K562 (cell line): ENCODE data around the gene ABCA7. TPM values are rescaled to one million over a fixed set of nuclear protein-coding genes. Genes with fewer than 3 reads are reported as not detected.
A peak's percentile ranks its signal among the peaks of the same experiment; 100 is the strongest.

Experiments
- ATF1 ChIP-seq, 2 experiments: fragments of 450-650 bp in 1 of 2; IDR thresholded peaks; 2 replicates each; pipeline ENCODE4 v1.6.1; 2016; ENCODE audit warnings: missing compliant biosample characterization in 1 of 2, missing genetic modification characterization in 1 of 2
- CCNT2 ChIP-seq: IDR thresholded peaks from 2 replicates; pipeline ENCODE4 v1.6.1; 2011; ENCODE audit warnings: borderline replicate concordance, low read depth, mild to moderate bottlenecking, moderate library complexity, mixed read lengths, low read length; ENCODE audit not compliant: insufficient read length; ENCODE audit errors: extremely low read depth
- CEBPG ChIP-seq, 3 experiments: fragments of 200-800 bp in 1 of 3; sonication (Bioruptor generic) in 1 of 3; sonication (generic) in 1 of 3; formaldehyde crosslinking in 1 of 3; IDR thresholded peaks in 2 of 3; conservative IDR thresholded peaks in 1 of 3; 2 replicates each; pipeline versions ENCODE4 v1.6.1 to v1.8.0; 2016 to 2022; ENCODE audit warnings: missing compliant biosample characterization in 2 of 3, missing genetic modification characterization in 2 of 3, mild to moderate bottlenecking in 1 of 3, missing genetic modification reagents in 1 of 3
- CHD2 ChIP-seq: IDR thresholded peaks from 2 replicates; pipeline ENCODE4 v1.6.1; 2011; ENCODE audit warnings: low read depth, low read length
- HDAC2 ChIP-seq: fragments of 450-650 bp; IDR thresholded peaks from 2 replicates; pipeline ENCODE4 v1.6.1; 2016; ENCODE audit warnings: mild to moderate bottlenecking
- KLF13 ChIP-seq: fragments of 450-650 bp; IDR thresholded peaks from 2 replicates; pipeline ENCODE4 v1.6.1; 2016; ENCODE audit warnings: missing genetic modification characterization, low read depth, mild to moderate bottlenecking, missing compliant biosample characterization, moderate library complexity, borderline replicate concordance
- MXI1 ChIP-seq: IDR thresholded peaks from 2 replicates; pipeline ENCODE4 v1.6.1; 2011; ENCODE audit warnings: low read depth, mild to moderate bottlenecking, improper control_type of control experiment, low read length
- PURB ChIP-seq: sonication (generic); formaldehyde crosslinking; IDR thresholded peaks from 2 replicates; pipeline ENCODE4 v1.9.0; 2021; ENCODE audit warnings: low read depth, mild to moderate bottlenecking, missing genetic modification reagents
- polyA plus RNA-seq, 8 experiments: library from polyadenylated mRNA; depleted of rRNA in 4 of 8; stranded (reverse) in 5 of 8; unstranded in 3 of 8; fragments of >200 nt; fragmentation: Nextera tagmentation in 2 of 8; fragmentation: Illumina TruSeq in 1 of 8; extraction: Ambion mirVana in 2 of 8; extraction: Trizol in 1 of 8; gene quantifications; 2 replicates each; pipeline versions ENCODE4 v1.2.1 to v1.2.3, GENCODE V29; 2011 to 2014; ENCODE audit warnings: inconsistent platforms in 1 of 8, missing spikeins in 1 of 8
- total RNA-seq, 7 experiments: library from RNA; depleted of rRNA in 6 of 7; stranded (reverse); fragments of >200 nt in 6 of 7; fragmentation: Illumina TruSeq in 2 of 7; extraction: Trizol in 2 of 7; gene quantifications; 2 replicates each; pipeline versions ENCODE4 v1.2.1 to v1.2.3, GENCODE V29; 2011 to 2021; ENCODE audit warnings: low replicate concordance in 1 of 7
- TF ChIP-seq, protein P1 (sequence below): sonication (generic); formaldehyde crosslinking; IDR thresholded peaks from 2 replicates; pipeline ENCODE4 v1.8.0; 2022; ENCODE audit warnings: mild to moderate bottlenecking, missing genetic modification reagents
- TF ChIP-seq, protein P2 (sequence below): fragments of 450-650 bp; conservative IDR thresholded peaks from 2 replicates; pipeline ENCODE4 v1.6.1; 2016; ENCODE audit warnings: missing genetic modification characterization, low read depth, mild to moderate bottlenecking, missing compliant biosample characterization, moderate library complexity
- TF ChIP-seq, protein P3 (sequence below): IDR thresholded peaks from 2 replicates; pipeline ENCODE4 v1.6.1; 2014; ENCODE audit warnings: antibody characterized with exemption
- TF ChIP-seq, protein P4 (sequence below): sonication (generic); formaldehyde crosslinking; IDR thresholded peaks from 2 replicates; pipeline ENCODE4 v1.8.1; 2023; ENCODE audit warnings: mild to moderate bottlenecking, missing genetic modification reagents, moderate library complexity
- TF ChIP-seq, protein P5 (sequence below): fragments of 450-650 bp; IDR thresholded peaks from 2 replicates; pipeline ENCODE4 v1.6.1; 2016
- TF ChIP-seq, protein P6 (sequence below), 2 experiments: fragments of 450-650 bp; IDR thresholded peaks; 2 replicates each; pipeline ENCODE4 v1.6.1; 2016

The ABCA7 gene
- total and polyA plus RNA-seq, 9 of the 15 experiments (the other 6 are each of a cell fraction or from before 2014, with no cell fraction given), result 2.3 to 96.1 (median 31.2) TPM

DNA sequence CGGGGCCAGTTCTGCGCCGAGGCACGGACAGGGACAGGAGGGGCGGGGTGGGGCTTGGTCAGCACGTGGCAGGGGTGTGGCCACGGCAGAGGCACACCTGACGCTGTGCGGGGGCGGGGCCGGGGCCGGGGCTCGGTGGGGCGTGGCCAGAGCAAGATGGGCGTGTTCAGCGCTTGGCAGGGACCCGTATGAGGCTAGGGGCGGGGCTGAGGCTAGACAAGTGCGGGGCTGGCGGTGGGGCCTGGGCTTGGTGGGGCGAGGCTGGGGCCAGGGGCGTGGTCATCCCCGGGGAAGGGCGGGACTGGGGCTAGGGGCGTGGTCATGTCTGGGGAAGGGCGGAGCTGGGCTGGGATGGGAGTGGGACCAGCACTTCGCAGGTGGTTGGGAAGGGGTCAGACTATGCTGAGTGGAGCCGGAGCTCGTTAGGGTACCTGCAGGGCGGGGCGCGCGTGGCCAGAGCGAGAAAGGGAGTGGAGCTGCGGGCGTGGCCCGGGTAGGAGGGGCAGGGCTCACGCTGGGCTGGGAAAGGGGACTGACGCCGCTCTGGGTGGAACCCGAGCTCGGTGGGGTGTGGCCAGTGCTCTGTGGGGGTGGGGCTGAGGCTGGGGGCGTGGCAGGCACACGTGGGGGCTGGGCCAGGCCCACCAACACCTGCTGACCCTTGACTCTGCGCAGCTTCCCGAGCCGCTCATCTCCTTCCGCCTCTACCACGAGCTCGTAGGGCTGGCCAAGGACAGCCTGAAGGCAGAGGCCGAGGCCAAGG is 42.4 kb downstream of the ABCA7 start (continued):
- TF ChIP-seq, protein P1, sequence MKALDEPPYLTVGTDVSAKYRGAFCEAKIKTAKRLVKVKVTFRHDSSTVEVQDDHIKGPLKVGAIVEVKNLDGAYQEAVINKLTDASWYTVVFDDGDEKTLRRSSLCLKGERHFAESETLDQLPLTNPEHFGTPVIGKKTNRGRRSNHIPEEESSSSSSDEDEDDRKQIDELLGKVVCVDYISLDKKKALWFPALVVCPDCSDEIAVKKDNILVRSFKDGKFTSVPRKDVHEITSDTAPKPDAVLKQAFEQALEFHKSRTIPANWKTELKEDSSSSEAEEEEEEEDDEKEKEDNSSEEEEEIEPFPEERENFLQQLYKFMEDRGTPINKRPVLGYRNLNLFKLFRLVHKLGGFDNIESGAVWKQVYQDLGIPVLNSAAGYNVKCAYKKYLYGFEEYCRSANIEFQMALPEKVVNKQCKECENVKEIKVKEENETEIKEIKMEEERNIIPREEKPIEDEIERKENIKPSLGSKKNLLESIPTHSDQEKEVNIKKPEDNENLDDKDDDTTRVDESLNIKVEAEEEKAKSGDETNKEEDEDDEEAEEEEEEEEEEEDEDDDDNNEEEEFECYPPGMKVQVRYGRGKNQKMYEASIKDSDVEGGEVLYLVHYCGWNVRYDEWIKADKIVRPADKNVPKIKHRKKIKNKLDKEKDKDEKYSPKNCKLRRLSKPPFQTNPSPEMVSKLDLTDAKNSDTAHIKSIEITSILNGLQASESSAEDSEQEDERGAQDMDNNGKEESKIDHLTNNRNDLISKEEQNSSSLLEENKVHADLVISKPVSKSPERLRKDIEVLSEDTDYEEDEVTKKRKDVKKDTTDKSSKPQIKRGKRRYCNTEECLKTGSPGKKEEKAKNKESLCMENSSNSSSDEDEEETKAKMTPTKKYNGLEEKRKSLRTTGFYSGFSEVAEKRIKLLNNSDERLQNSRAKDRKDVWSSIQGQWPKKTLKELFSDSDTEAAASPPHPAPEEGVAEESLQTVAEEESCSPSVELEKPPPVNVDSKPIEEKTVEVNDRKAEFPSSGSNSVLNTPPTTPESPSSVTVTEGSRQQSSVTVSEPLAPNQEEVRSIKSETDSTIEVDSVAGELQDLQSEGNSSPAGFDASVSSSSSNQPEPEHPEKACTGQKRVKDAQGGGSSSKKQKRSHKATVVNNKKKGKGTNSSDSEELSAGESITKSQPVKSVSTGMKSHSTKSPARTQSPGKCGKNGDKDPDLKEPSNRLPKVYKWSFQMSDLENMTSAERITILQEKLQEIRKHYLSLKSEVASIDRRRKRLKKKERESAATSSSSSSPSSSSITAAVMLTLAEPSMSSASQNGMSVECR, result peak; percentile 94
- peak; percentile 48 for TF ChIP-seq CCNT2
- TF ChIP-seq, protein P2, sequence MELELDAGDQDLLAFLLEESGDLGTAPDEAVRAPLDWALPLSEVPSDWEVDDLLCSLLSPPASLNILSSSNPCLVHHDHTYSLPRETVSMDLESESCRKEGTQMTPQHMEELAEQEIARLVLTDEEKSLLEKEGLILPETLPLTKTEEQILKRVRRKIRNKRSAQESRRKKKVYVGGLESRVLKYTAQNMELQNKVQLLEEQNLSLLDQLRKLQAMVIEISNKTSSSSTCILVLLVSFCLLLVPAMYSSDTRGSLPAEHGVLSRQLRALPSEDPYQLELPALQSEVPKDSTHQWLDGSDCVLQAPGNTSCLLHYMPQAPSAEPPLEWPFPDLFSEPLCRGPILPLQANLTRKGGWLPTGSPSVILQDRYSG (tag), result no peak
- TF ChIP-seq ATF1 (CRISPR knock-in tag; IDR thresholded peaks at IDR 0.05), result no peak
- TF ChIP-seq ATF1 (tag; IDR thresholded peaks at IDR 0.05), result peak; percentile 40; the same call in 1 of the 2 replicates
- no peak for TF ChIP-seq PURB (CRISPR knock-in tag)
- TF ChIP-seq CEBPG (CRISPR knock-in tag; IDR thresholded peaks at IDR 0.05), result peak; percentile 23; the same call in 1 of the 2 replicates
- no peak for TF ChIP-seq CEBPG (tag; conservative IDR thresholded peaks at IDR 0.05 in 1 of 2, IDR thresholded peaks at IDR 0.05 in 1 of 2)
- TF ChIP-seq, protein P3, sequence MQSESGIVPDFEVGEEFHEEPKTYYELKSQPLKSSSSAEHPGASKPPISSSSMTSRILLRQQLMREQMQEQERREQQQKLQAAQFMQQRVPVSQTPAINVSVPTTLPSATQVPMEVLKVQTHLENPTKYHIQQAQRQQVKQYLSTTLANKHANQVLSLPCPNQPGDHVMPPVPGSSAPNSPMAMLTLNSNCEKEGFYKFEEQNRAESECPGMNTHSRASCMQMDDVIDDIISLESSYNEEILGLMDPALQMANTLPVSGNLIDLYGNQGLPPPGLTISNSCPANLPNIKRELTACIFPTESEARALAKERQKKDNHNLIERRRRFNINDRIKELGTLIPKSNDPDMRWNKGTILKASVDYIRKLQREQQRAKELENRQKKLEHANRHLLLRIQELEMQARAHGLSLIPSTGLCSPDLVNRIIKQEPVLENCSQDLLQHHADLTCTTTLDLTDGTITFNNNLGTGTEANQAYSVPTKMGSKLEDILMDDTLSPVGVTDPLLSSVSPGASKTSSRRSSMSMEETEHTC, result 0 out of 2 replicates have a peak, but pooled peaks have one; percentile 32
- TF ChIP-seq, protein P4, sequence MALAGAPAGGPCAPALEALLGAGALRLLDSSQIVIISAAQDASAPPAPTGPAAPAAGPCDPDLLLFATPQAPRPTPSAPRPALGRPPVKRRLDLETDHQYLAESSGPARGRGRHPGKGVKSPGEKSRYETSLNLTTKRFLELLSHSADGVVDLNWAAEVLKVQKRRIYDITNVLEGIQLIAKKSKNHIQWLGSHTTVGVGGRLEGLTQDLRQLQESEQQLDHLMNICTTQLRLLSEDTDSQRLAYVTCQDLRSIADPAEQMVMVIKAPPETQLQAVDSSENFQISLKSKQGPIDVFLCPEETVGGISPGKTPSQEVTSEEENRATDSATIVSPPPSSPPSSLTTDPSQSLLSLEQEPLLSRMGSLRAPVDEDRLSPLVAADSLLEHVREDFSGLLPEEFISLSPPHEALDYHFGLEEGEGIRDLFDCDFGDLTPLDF (CRISPR knock-in tag), result 0 out of 2 replicates have a peak, but pooled peaks have one; percentile 54
- TF ChIP-seq KLF13, result peak; percentile 73
- 0 out of 2 replicates have a peak, but pooled peaks have one; percentile 27 for TF ChIP-seq HDAC2
- peak; percentile 88 for TF ChIP-seq MXI1
- TF ChIP-seq, protein P5, sequence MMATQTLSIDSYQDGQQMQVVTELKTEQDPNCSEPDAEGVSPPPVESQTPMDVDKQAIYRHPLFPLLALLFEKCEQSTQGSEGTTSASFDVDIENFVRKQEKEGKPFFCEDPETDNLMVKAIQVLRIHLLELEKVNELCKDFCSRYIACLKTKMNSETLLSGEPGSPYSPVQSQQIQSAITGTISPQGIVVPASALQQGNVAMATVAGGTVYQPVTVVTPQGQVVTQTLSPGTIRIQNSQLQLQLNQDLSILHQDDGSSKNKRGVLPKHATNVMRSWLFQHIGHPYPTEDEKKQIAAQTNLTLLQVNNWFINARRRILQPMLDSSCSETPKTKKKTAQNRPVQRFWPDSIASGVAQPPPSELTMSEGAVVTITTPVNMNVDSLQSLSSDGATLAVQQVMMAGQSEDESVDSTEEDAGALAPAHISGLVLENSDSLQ, result peak; percentile 41
- TF ChIP-seq CHD2, result no peak
- TF ChIP-seq, protein P6, sequence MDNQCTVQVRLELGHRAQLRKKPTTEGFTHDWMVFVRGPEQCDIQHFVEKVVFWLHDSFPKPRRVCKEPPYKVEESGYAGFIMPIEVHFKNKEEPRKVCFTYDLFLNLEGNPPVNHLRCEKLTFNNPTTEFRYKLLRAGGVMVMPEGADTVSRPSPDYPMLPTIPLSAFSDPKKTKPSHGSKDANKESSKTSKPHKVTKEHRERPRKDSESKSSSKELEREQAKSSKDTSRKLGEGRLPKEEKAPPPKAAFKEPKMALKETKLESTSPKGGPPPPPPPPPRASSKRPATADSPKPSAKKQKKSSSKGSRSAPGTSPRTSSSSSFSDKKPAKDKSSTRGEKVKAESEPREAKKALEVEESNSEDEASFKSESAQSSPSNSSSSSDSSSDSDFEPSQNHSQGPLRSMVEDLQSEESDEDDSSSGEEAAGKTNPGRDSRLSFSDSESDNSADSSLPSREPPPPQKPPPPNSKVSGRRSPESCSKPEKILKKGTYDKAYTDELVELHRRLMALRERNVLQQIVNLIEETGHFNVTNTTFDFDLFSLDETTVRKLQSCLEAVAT (IDR thresholded peaks at IDR 0.05), result no peak
